MM.1S (cell line): Measurements from ENCODE around the gene SCFD2.

Experiments used
- EZH2 ChIP-seq: fragments of 300-600 bp; sonication (generic); optimal IDR thresholded peaks from 2 replicates; pipeline ENCODE3; 2017; ENCODE audit warnings: low read depth, mild to moderate bottlenecking, antibody characterized with exemption, low read length, mixed read lengths
- EZH2phosphoT487 ChIP-seq: fragments of 300-600 bp; sonication (generic); IDR thresholded peaks from 2 replicates; pipeline ENCODE4 v1.6.1; 2018; ENCODE audit warnings: antibody characterized with exemption, low read length
- TF ChIP-seq, protein P1 (sequence below): fragments of 300-600 bp; sonication (generic); IDR thresholded peaks from 2 replicates; pipeline ENCODE4 v1.5.1; 2016; ENCODE audit warnings: antibody characterized with exemption, low read length, mixed read lengths

- TF ChIP-seq, protein P1, sequence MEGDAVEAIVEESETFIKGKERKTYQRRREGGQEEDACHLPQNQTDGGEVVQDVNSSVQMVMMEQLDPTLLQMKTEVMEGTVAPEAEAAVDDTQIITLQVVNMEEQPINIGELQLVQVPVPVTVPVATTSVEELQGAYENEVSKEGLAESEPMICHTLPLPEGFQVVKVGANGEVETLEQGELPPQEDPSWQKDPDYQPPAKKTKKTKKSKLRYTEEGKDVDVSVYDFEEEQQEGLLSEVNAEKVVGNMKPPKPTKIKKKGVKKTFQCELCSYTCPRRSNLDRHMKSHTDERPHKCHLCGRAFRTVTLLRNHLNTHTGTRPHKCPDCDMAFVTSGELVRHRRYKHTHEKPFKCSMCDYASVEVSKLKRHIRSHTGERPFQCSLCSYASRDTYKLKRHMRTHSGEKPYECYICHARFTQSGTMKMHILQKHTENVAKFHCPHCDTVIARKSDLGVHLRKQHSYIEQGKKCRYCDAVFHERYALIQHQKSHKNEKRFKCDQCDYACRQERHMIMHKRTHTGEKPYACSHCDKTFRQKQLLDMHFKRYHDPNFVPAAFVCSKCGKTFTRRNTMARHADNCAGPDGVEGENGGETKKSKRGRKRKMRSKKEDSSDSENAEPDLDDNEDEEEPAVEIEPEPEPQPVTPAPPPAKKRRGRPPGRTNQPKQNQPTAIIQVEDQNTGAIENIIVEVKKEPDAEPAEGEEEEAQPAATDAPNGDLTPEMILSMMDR, result no peak
- no peak for TF ChIP-seq EZH2
- no peak for TF ChIP-seq EZH2phosphoT487
Observed at GRCh38 chr4:52841682-52842456, 524.0 kb downstream of the SCFD2 start.
